OCI-LY7 (cell line): ENCODE measurements around the gene KLK3.

ENCODE experiments used
- EZH2phosphoT487 ChIP-seq: fragments of 200-600 bp; sonication (generic); IDR thresholded peaks from 2 replicates; pipeline ENCODE4 v1.6.1; 2018; ENCODE audit warnings: low read depth, borderline replicate concordance, mild to moderate bottlenecking, mixed run types, antibody characterized with exemption, low read length, moderate library complexity, mixed read lengths
- TF ChIP-seq, protein P1 (sequence below): fragments of 200-600 bp; sonication (generic); conservative IDR thresholded peaks from 2 replicates; pipeline ENCODE4 v1.5.1; 2014; ENCODE audit warnings: mild to moderate bottlenecking, antibody characterized with exemption, low read length, moderate library complexity, mixed read lengths

DNA sequence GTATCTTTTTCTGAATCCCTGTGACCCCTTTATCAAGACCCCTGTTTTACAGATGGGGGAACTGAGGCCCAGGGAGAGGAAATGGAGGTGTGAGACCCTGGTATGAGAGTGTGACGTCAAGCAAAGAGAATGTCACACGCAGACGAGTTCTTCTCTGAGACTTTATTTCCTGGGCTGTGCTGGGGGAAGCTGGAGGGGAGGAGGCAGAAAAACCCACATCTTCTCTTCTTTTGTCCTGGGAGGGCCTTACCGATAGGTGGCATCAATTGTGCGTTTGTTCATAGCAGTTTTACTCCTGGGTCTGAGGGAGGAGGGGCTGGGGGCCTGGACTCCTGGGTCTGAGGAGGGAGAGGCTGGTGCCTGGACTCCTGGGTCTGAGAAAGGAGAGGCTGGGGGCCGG is 16.5 kb upstream of the KLK3 start:
- TF ChIP-seq, protein P1, sequence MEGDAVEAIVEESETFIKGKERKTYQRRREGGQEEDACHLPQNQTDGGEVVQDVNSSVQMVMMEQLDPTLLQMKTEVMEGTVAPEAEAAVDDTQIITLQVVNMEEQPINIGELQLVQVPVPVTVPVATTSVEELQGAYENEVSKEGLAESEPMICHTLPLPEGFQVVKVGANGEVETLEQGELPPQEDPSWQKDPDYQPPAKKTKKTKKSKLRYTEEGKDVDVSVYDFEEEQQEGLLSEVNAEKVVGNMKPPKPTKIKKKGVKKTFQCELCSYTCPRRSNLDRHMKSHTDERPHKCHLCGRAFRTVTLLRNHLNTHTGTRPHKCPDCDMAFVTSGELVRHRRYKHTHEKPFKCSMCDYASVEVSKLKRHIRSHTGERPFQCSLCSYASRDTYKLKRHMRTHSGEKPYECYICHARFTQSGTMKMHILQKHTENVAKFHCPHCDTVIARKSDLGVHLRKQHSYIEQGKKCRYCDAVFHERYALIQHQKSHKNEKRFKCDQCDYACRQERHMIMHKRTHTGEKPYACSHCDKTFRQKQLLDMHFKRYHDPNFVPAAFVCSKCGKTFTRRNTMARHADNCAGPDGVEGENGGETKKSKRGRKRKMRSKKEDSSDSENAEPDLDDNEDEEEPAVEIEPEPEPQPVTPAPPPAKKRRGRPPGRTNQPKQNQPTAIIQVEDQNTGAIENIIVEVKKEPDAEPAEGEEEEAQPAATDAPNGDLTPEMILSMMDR: peak; percentile 68
- no peak for TF ChIP-seq EZH2phosphoT487
